Mucosa of descending colon (tissue), 3 donors: ENCODE data around the gene USP49. TPM values are rescaled to one million over a fixed set of nuclear protein-coding genes. Genes with fewer than 3 reads are reported as not detected.

Source experiments
- ATAC-seq: fragments of 200-7000 bp; cut with Tn5 transposase; one replicate; pipeline ENCODE4 v1.9.1; 2020; ENCODE audit warnings: mild to moderate bottlenecking, moderate library complexity
- DNase-seq, 3 donors: peaks; one replicate each; pipeline ENCODE4 v3.0.0-alpha.2; 2020
- H3K36me3 ChIP-seq: fragments of 200-600 bp; one replicate; pipeline ENCODE4 v1.8.0; 2021; ENCODE audit warnings: low read depth, mild to moderate bottlenecking
- H3K4me1 ChIP-seq: fragments of 200-600 bp; one replicate; pipeline ENCODE4 v1.8.0; 2021; ENCODE audit warnings: low read depth, mild to moderate bottlenecking
- H3K4me3 ChIP-seq: fragments of 200-600 bp; one replicate; pipeline ENCODE4 v1.8.0; 2021; ENCODE audit warnings: mild to moderate bottlenecking
- H3K9me3 ChIP-seq: fragments of 200-600 bp; one replicate; pipeline ENCODE4 v1.8.0; 2021; ENCODE audit warnings: mild to moderate bottlenecking
- CTCF ChIP-seq: fragments of 200-600 bp; IDR thresholded peaks from one replicate; pipeline ENCODE4 v1.8.0; 2022; ENCODE audit warnings: antibody characterized with exemption, mild to moderate bottlenecking
- intact Hi-C, 2 donors: fragments of 100-400 bp; cut with DNase I in 1 of 2; cut with micrococcal nuclease in 1 of 2; formaldehyde crosslinking; loops; one replicate each; pipeline versions ENCODE4 v1.11.0 to v1.11.1; 2022; cut with DNase I, micrococcal nuclease
- total RNA-seq, 3 donors: library from RNA; stranded (reverse); fragmentation: NEBNext Ultra II Directional in 2 of 3; extraction: Animal tissue kit (Norgen Biotek cat#: 25700) in 2 of 3; gene quantifications; one replicate each; pipeline versions ENCODE4 v1.2.1 to v1.2.4, GENCODE V29; 2021 to 2023
- donor health status: DM: no; HTN: no; CAD: no; lungs with moderate emphysema.
- donor health status: DM: no; HTN: no; CAD: no.
- donor health status: DM: no; HTN: yes; CAD: no.

USP49 gene
- total RNA-seq, 3 donors from 2014 or later = 2.8 to 3.7 (median 3.2) TPM

DNA sequence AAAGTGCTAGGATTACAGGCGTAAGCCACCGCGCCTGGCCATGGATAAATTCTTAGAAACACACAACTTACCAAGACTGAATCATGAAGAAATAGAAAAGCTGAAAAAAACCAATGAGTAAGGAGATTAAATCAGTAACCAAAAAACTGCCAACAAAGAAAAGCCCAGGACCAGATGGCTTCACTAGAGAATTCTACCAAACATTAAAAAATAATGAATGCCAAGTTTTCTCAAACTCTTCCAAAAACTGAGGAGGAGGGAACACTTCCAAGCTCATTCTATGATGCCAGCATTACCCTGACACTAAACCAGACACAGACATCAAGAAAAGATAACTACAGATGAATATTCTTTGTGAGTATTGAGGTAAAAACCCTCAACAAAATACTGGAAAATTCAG lies 44.3 kb downstream of the USP49 start:
- no peaks in the 10 kb centered on the region for H3K36me3 ChIP-seq
- H3K9me3 ChIP-seq = no peaks in the 10 kb centered on the region
- no peak for TF ChIP-seq CTCF
- H3K4me3 ChIP-seq = no peak overlapping the region
- H3K4me1 ChIP-seq = no peaks in the 10 kb centered on the region
- no peak for DNase-seq
- intact Hi-C loops = no loop called here
- no peak for ATAC-seq

GRCh38 chr6:41846666-41847237 lies 48.4 kb downstream of the USP49 start:
- peak; percentile 68 for TF ChIP-seq CTCF
- ATAC-seq (peak; percentile 93), DNase-seq (peak in 1 of 3 donors; percentile 81)
- H3K4me3 ChIP-seq = no peak overlapping the region
- H3K36me3 ChIP-seq = no peaks in the 10 kb centered on the region
- no peaks in the 10 kb centered on the region for H3K9me3 ChIP-seq
- intact Hi-C loops = no loop called here
- no peaks in the 10 kb centered on the region for H3K4me1 ChIP-seq

DNA sequence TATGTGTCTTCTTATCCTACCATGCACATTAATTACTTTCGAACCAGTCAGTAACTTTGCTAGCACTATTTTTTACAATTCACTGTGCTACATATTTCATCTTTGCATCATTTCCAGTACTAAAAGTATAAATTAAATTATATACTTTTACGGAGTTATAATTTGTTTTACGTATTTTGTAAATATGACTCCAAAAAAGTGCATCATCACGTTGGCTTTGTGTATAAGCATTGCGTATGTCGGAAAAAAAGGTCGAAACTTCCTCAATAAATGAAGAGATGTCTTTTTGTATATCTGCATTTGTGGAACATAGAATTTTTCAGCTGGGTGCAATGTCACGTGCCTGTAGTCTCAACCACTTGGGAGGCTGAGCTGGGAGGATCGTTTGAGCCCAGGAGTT lies 52.0 kb downstream of the USP49 start:
- DNase-seq (no peak), ATAC-seq (no peak)
- intact Hi-C loops = no loop called here
- no peaks in the 10 kb centered on the region for H3K36me3 ChIP-seq
- no peak for TF ChIP-seq CTCF
- no peaks in the 10 kb centered on the region for H3K4me1 ChIP-seq
- H3K4me3 ChIP-seq = no peak overlapping the region
- H3K9me3 ChIP-seq = no peaks in the 10 kb centered on the region

DNA sequence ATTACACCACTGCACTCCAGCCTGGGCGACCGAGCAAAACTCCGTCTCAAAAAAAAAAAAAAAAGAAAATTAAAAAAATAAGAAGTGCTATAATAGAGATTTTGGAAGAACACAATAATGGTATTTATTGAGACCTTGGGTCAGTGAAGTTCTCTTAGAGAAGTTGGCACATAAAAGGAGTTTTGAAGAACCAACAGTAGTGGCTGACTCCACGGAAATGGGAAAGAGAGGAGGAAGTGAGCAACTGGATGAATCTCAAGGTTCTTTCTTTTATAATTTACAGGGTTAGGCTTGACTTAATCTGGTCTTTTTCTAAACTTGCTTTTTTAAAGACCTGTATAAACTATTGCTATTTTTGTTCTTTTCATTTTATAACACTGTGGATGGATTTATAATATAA lies 54.8 kb downstream of the USP49 start:
- intact Hi-C loops = no loop called here
- Histone ChIP-seq H3K9me3 (no peaks in the 10 kb centered on the region), H3K36me3 (no peaks in the 10 kb centered on the region), H3K4me3 (no peak overlapping the region), H3K4me1 (no peaks in the 10 kb centered on the region)
- DNase-seq (no peak), ATAC-seq (no peak)
- no peak for TF ChIP-seq CTCF

DNA sequence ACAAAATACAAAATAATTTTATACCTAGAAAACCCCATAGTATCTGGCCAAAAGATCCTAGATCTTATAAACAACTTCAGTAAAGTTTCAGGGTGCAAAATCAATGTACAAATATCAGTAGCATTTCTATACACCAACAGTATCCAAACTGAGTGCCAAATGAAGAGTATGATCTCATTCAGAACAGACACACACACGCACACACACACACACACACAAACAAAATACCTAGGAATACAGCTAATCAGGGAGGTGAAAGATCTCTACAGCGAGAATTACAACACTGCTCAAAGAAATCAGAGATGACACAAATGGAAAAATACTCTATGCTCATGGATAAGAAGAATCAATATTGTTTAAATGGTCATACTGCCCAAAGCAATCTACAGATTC lies 58.5 kb downstream of the USP49 start:
- Histone ChIP-seq H3K4me1 (no peaks in the 10 kb centered on the region), H3K4me3 (no peak overlapping the region), H3K36me3 (no peaks in the 10 kb centered on the region), H3K9me3 (no peaks in the 10 kb centered on the region)
- intact Hi-C loops = no loop called here
- DNase-seq (no peak), ATAC-seq (no peak)
- no peak for TF ChIP-seq CTCF
